Choroid plexus epithelial cell (primary cell): ENCODE measurements around the gene TXNDC2.

ENCODE experiments used
- DNase-seq: peaks from one replicate; pipeline ENCODE4 v3.0.0-alpha.2; 2010; ENCODE audit warnings: low read depth
- H3K4me3 ChIP-seq: 2 replicates; pipeline ENCODE4 v1.5.1; 2011; ENCODE audit warnings: low read depth, mild to moderate bottlenecking, control low read depth, low read length, moderate library complexity
- CTCF ChIP-seq: conservative IDR thresholded peaks from 2 replicates; pipeline ENCODE4 v1.5.1; 2011; ENCODE audit warnings: low read depth, mild to moderate bottlenecking, control low read depth, inconsistent platforms, low read length, moderate library complexity

TXNDC2 gene

GRCh38 chr18:9876212-9876866, 9.4 kb upstream of the TXNDC2 start:
- no peak for DNase-seq
- H3K4me3 ChIP-seq, result no peak overlapping the region
- TF ChIP-seq CTCF, result no peak

- peak; percentile 94 for DNase-seq
- no peak for TF ChIP-seq CTCF
- H3K4me3 ChIP-seq, result peak overlapping the region; percentile 51
Measured at GRCh38 chr18:9876867-9877654, 8.7 kb upstream of the TXNDC2 start.

GRCh38 chr18:9877655-9878014, 8.1 kb upstream of the TXNDC2 start:
- peak overlapping the region; percentile 51 for H3K4me3 ChIP-seq
- TF ChIP-seq CTCF, result no peak
- no peak for DNase-seq

- TF ChIP-seq CTCF, result no peak
- no peak for DNase-seq
- no peak overlapping the region for H3K4me3 ChIP-seq
Measured at GRCh38 chr18:9878095-9878494, 7.7 kb upstream of the TXNDC2 start.

- DNase-seq, result no peak
- no peak for TF ChIP-seq CTCF
- H3K4me3 ChIP-seq, result no peak overlapping the region
Measured at GRCh38 chr18:9878783-9879242, 7.0 kb upstream of the TXNDC2 start.

GRCh38 chr18:9884090-9884489, 1.7 kb upstream of the TXNDC2 start:
- no peak overlapping the region for H3K4me3 ChIP-seq
- no peak for TF ChIP-seq CTCF
- DNase-seq, result no peak
